Muscle of leg (tissue), 11 donors: ENCODE data around the gene DMD. TPM values are rescaled to one million over a fixed set of nuclear protein-coding genes. Genes with fewer than 3 reads are reported as not detected.
A peak's percentile ranks its signal among the peaks of the same experiment; 100 is the strongest.

ENCODE experiments used
- DNase-seq: peaks from one replicate; pipeline ENCODE4 v3.0.0; 2013
- H3K27ac ChIP-seq: one replicate; pipeline ENCODE4 v1.5.1; 2013; ENCODE audit warnings: mild to moderate bottlenecking, low read length, control low read depth
- H3K27me3 ChIP-seq: one replicate; pipeline ENCODE4 v1.6.1; 2013; ENCODE audit warnings: low read length; ENCODE audit not compliant: control insufficient read depth, insufficient read depth
- H3K36me3 ChIP-seq: one replicate; pipeline ENCODE4 v1.6.1; 2013; ENCODE audit warnings: low read length; ENCODE audit not compliant: control insufficient read depth, insufficient read depth
- H3K4me1 ChIP-seq: one replicate; pipeline ENCODE4 v1.6.1; 2013; ENCODE audit warnings: low read length; ENCODE audit not compliant: control insufficient read depth, insufficient read depth
- H3K4me3 ChIP-seq: one replicate; pipeline ENCODE4 v1.5.1; 2013; ENCODE audit warnings: low read length, control low read depth
- H3K9me3 ChIP-seq: replicated peaks from 2 replicates; pipeline ENCODE4 v1.6.1; 2013; ENCODE audit warnings: low read depth, low read length; ENCODE audit not compliant: control insufficient read depth
- WGBS: methylation state at CpG from one replicate; pipeline ENCODE4 v1.1.5; 2013; ENCODE audit warnings: missing lambda C conversion rate; ENCODE audit not compliant: insufficient coverage; 5-methylcytosine and 5-hydroxymethylcytosine counted together
- polyA plus RNA-seq, 8 donors: library from polyadenylated mRNA; unstranded; fragments of 120-200 nt; gene quantifications; one replicate each; pipeline versions ENCODE4 v1.2.1 to v1.2.3, GENCODE V29; 2013; ENCODE audit warnings: inconsistent platforms in 1 of 8, low replicate concordance in 1 of 8; ENCODE audit not compliant: insufficient read length in 8 of 8, insufficient read depth in 1 of 8
- total RNA-seq: library from RNA; stranded (reverse); fragments of 120-200 nt; gene quantifications from one replicate; pipeline ENCODE4 v1.2.4, GENCODE V29; 2013

DMD gene
- total and polyA plus RNA-seq, 9 donors, result 50.3 to 106 (median 68.9) TPM

DNA sequence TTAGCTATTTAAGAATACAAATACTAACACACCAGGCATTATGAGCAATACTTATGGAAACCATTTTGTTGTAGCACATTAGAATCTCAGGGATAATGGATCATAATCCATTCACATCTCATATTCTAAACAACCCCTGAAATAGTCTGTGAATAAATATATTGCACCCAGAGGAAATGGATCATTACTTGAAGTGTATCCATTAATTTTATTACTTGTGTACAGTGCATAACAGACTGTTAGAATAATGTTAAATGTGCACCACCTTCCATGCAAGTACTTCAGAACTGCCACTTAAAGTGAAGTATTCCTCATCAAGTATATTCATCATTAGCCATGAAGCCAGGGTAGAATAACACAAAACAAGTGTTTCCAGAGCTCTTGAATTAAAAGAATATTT lies 715.5 kb downstream of the DMD start:
- no peak overlapping the region for H3K4me3 ChIP-seq
- H3K27me3 ChIP-seq, result no peaks in the 10 kb centered on the region
- H3K27ac ChIP-seq, result no peak overlapping the region
- H3K36me3 ChIP-seq, result no peaks in the 10 kb centered on the region
- DNase-seq, result no peak
- H3K9me3 ChIP-seq, result no peaks in the 10 kb centered on the region
- H3K4me1 ChIP-seq, result no peaks in the 10 kb centered on the region

DNA sequence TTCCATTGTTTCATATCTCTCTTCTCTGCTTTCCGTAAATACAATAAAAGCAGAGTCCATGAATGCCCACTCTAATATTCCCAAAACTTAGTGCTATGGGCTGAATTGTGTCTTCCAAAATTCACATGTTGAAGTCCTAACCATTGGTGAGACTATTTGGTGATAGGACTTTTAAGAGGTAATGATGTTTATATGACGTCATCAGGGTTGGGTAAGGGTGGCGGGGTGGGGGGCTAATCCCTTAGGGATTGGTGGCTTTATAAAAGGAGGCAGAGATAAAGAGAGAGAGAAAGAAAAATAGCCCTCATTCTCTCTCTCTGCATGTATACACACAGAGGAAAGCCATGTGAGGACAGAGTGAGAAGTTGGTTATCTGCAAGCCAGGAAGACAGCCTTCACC lies 722.2 kb downstream of the DMD start:
- DNase-seq, result no peak
- Histone ChIP-seq H3K4me1 (no peaks in the 10 kb centered on the region), H3K27ac (no peak overlapping the region), H3K36me3 (peaks cover 3% of the 10 kb centered on the region), H3K27me3 (peaks cover 2% of the 10 kb centered on the region), H3K4me3 (no peak overlapping the region), H3K9me3 (no peaks in the 10 kb centered on the region)
- WGBS, result no CpG with 5 or more reads among the region's 3 CpGs

DNA sequence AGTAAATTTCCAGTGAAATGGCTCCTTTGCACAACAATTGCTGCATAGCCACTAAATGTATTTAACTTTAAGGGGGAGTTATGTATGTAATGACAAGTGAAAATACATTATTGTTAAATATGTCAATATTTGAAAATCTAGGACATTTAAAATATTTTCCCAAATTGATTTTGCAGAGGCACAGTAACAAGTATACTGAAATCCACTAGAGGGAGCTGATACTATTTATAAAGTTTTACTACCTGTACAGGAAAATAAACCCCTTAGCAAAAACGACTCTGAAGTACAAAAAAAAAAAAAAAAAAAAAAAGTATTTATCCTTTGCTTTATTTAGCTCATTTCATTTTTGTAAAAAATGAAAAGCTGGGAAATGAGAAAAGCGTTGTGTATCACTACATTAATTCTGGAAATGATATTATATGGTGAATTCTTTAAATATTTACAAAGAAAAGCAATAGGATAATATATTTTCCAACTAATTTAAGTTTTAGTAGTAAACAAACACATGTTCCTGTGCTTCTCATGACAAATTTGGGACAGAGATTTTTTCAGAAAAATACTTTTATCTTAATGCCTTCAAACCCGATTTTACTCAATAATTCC lies 727.7 kb downstream of the DMD start:
- no CpG with 5 or more reads among the region's 3 CpGs for WGBS
- Histone ChIP-seq H3K4me1 (no peaks in the 10 kb centered on the region), H3K36me3 (no peaks in the 10 kb centered on the region), H3K4me3 (no peak overlapping the region), H3K9me3 (no peaks in the 10 kb centered on the region), H3K27ac (no peak overlapping the region), H3K27me3 (no peaks in the 10 kb centered on the region)
- DNase-seq, result no peak

DNA sequence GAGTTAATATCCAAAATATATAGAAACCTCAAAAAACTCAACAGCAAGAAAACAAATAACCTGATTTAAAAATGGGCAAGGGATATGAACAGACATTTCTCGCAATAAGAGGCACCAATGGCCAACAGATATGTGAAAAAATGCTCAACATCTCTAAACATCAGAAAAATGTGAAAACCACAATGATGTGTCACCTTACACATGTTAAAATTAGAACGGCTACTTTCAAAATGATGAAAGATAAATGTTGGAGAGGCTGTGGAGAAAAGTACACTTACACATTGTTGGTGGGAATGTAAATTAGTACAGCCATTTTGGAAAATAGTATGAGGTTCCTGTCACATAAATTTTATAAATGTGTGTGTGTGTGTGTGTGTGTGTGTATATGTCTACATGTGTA lies 731.3 kb downstream of the DMD start:
- WGBS, result no CpG with 5 or more reads among the region's 2 CpGs
- DNase-seq, result no peak
- H3K9me3 ChIP-seq, result no peaks in the 10 kb centered on the region
- no peaks in the 10 kb centered on the region for H3K27me3 ChIP-seq
- no peaks in the 10 kb centered on the region for H3K4me1 ChIP-seq
- H3K27ac ChIP-seq, result no peak overlapping the region
- H3K4me3 ChIP-seq, result no peak overlapping the region
- no peaks in the 10 kb centered on the region for H3K36me3 ChIP-seq

DNA sequence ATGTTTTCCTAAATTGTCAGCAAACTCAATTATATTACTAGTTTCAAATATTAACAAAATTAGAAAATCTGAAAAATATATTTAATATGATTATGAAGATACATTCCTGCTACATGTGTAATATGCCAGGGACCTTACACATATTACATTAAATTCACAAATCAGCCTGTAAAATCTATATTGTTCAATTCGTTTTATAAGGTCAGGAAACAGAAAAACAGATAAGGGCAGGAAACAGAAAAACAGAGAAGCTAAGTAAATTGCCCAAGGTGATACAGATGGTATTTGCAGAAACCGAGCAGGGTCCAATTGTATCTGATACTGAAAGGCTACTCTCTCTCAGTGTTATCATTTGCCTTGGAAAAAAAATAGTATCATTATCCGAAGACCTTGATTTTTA lies 739.0 kb downstream of the DMD start:
- H3K27ac ChIP-seq, result no peak overlapping the region
- no peaks in the 10 kb centered on the region for H3K4me1 ChIP-seq
- H3K36me3 ChIP-seq, result no peaks in the 10 kb centered on the region
- DNase-seq, result no peak
- WGBS, result no CpG with 5 or more reads among the region's 3 CpGs
- H3K27me3 ChIP-seq, result no peaks in the 10 kb centered on the region
- no peak overlapping the region for H3K4me3 ChIP-seq
- no peaks in the 10 kb centered on the region for H3K9me3 ChIP-seq

DNA sequence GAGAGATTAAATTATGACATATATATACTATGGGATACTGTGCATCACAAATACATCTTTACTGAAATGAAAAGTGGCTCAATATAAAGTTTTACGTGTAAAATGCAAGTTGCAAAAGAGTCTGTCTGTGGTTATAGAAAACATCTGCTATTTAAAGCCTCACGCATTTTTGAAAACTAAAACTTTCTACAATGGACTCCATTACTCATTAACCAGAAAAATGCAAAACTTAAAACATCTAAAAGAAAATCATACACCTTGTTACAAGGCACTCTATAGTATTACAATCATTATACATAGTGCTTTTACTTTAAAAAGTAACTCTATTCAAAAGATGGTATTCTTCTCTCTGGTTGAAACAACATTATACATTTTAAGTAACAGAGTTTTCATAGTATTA lies 755.6 kb downstream of the DMD start:
- no peaks in the 10 kb centered on the region for H3K27me3 ChIP-seq
- no CpG with 5 or more reads among the region's 2 CpGs for WGBS

DNA sequence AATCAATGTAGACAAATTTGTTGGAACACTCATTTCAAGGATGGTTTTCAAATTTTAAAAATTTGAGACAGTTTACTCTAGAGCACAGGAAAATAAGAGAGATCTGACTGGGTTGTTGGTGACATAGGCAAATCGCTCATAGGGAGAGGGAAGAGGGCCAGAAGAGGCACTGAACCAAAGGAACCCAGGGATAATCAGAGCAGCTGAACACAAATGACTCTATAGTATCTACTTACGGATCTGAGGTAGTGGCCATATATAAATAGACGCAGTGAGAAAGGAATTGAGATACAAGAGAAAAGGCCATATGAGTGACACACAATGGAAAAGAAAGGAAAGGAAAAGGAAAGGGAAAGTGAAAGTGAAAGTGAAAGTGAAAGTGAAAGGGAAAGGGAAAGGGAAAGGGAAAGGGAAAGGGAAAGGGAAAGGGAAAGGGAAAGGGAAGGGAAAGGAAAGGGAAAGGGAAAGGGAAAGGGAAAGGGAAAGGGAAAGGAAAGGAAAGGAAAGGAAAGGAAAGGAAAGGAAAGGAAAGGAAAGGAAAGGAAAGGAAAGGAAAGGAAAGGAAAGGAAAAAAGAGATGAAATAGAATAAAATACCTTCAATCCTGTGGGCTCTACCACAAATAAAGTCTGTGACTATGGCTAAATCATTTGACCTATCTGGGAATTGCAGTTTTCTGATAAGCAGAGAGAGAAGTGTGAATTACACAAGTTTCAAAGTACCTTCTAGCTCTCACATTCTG lies 759.2 kb downstream of the DMD start:
- Histone ChIP-seq H3K9me3 (no peaks in the 10 kb centered on the region), H3K27ac (no peak overlapping the region), H3K36me3 (no peaks in the 10 kb centered on the region), H3K4me1 (no peaks in the 10 kb centered on the region), H3K4me3 (no peak overlapping the region), H3K27me3 (no peaks in the 10 kb centered on the region)
- WGBS, result no CpG with 5 or more reads among the region's 3 CpGs
- no peak for DNase-seq

More for the DNA sequence above, 755.6 kb downstream of the DMD start:
- Histone ChIP-seq H3K4me3 (no peak overlapping the region), H3K36me3 (no peaks in the 10 kb centered on the region), H3K4me1 (no peaks in the 10 kb centered on the region), H3K27ac (no peak overlapping the region), H3K9me3 (no peaks in the 10 kb centered on the region)
- DNase-seq, result no peak

DNA sequence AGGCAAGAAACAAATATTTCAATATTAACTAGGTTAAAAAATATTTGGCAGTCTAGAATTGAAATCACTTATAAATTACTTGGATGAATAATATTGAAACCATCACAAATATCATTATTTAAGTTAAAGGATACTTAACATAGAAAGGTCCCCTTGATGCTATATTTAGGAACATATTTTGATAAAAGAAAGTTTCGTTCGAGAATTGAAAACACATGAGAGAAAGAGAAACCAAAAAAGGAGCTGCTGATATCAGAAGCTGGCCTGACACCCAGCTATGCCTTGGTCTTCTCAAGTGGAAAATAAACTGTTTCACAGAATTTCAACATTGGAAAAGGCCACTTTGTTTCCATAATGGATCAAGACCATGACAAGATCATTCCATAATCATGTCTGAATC lies 762.4 kb downstream of the DMD start:
- Histone ChIP-seq H3K4me1 (no peaks in the 10 kb centered on the region), H3K4me3 (no peak overlapping the region), H3K36me3 (no peaks in the 10 kb centered on the region), H3K27me3 (no peaks in the 10 kb centered on the region), H3K9me3 (no peaks in the 10 kb centered on the region), H3K27ac (no peak overlapping the region)
- DNase-seq, result no peak
- no CpG with 5 or more reads among the region's 2 CpGs for WGBS

DNA sequence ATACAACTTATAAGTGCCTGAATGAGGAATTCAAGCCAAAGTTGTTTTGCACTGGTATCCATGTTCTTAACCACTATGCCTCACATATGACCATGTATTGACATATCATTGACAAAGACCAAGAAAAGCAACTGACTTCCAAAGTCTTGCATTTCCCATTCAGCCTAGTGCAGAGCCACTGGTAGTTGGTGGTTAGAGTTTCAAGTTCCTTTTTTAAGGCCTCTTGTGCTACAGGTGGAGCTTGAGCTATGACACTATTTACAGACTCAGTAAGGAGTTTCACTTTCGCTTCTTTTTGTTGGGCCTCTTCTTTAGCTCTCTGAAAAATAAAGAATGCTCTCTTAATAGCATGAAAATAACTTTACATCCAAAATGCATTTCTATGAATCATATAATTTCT lies 763.0 kb downstream of the DMD start:
- no peak overlapping the region for H3K27ac ChIP-seq
- no CpG with 5 or more reads among the region's 1 CpG for WGBS

DNA sequence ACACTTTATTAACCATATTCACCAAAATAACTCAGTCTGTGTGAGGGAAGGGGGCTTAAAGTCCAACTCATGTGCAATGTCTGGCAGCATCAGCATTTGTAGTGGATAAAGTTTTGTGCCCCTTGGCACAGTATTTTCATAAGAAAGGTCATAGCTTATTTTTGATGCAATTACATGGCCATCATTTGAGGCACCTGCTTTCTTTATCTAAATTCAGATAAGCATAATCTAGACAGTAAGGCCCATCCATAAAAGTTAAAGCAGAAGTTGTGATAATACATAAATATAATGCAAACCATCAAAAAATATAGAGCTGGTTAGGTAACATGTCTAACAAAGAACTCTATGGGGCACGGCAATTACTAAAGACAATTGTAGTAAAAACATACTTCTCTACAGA lies 763.7 kb downstream of the DMD start:
- Histone ChIP-seq H3K36me3 (no peaks in the 10 kb centered on the region), H3K4me3 (no peak overlapping the region), H3K4me1 (no peaks in the 10 kb centered on the region), H3K27me3 (no peaks in the 10 kb centered on the region), H3K9me3 (no peaks in the 10 kb centered on the region), H3K27ac (no peak overlapping the region)
- WGBS, result no CpG with 5 or more reads among the region's 1 CpG
- DNase-seq, result no peak

More for the DNA sequence above, 763.0 kb downstream of the DMD start:
- DNase-seq, result peak; percentile 17
- H3K9me3 ChIP-seq, result no peaks in the 10 kb centered on the region
- H3K36me3 ChIP-seq, result no peaks in the 10 kb centered on the region
- no peaks in the 10 kb centered on the region for H3K27me3 ChIP-seq
- H3K4me1 ChIP-seq, result no peaks in the 10 kb centered on the region
- H3K4me3 ChIP-seq, result no peak overlapping the region
